Activated gamma-delta T cell (primary cell): Measurements from ENCODE around the gene FLYWCH1.
"Not testable (repeated sequence)": the region's sequence is repeated elsewhere in the genome, so short reads cannot be mapped to it uniquely, and the experiment has no call there.

Source experiments
- DNase-seq: peaks from one replicate; lab custom pipeline; 2025; lab: John Stamatoyannopoulos, UW

The FLYWCH1 gene

DNA sequence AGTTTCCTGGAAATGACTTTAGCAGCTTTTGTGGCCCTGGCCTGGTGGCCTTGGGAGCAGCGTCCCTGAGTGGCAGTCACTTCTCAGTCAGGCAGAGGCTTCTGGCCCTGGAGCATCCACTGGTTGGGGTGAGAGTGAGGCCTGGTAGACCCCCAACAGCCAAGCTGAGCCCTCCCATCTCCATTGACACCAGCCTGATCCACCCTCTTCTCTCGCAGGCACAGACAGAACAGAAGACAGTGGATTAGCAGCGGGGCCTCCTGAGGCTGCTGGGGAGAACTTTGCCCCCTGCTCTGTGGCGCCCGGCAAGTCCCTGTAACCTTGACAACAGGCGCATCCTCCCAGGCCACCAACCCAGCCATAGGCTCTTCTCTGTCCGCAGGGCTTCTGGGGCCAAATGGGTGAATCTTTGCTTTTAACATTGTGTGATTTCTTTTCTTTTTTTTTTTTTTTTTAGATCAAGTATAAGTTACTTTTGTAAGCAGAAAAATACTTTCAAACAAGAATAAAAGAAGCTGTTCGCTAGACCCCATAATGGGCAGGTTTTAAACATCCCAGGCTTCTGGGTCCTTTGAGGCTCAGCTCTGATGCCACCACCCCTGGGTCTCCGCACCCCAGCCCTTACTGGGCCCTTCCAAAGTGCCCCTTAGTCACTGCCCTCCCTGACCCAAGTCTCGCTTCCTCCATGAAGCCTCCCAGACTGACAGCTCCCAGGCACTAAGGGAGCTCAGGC, 12.7 kb upstream of the FLYWCH1 start:
- no peak for DNase-seq

DNA sequence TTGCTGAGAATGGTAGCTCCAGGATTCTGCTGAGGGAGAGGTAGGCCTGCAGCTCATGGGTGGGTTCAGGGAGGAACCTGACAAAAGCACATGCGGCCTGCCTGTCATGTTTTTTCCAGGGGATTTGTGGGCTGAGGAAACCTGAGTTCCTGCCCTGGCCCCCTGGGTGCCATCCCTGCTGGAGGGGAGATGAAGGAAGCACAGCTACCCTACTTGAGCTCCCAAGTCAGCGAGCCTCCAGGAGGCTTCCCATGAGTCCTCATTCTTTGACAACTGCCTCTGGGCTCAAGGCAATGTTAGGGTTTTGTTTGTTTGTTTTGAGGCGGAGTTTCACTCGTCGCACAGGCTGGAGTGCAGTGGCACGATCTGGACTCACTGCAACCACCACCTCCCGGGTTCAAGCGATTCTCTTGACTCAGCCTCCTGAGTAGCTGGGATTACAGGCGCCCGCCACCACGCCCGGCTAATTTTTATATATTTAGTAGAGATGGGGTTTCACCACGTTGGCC, 12.1 kb upstream of the FLYWCH1 start:
- no peak for DNase-seq

DNA sequence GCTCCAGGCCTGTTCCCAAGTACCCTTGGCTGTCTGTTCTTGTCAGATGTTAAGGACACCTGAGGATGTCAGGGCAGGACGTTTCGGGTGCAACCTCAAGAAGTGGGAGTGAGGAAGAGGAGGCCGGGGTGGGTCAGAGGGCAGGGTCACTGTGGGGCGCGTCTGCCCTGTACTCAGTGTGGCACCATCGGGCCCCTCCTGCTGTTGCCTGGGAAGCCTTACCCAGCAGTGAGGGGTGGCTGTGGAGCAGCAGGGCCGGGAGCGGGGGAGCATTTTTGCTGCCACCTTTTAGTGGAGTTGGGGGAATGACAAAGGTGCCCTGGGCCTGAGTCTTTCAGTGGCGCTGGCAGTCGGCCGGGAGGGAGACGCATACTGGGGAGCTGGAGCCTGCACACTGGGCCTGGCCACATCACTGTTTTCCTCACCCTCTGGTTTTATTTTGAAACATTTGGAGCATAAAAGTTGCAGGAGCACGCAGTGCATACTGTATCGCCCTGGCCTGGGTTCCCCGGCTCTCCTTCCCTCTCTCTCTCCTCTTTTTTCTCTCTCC, 11.1 kb upstream of the FLYWCH1 start:
- no peak for DNase-seq

DNA sequence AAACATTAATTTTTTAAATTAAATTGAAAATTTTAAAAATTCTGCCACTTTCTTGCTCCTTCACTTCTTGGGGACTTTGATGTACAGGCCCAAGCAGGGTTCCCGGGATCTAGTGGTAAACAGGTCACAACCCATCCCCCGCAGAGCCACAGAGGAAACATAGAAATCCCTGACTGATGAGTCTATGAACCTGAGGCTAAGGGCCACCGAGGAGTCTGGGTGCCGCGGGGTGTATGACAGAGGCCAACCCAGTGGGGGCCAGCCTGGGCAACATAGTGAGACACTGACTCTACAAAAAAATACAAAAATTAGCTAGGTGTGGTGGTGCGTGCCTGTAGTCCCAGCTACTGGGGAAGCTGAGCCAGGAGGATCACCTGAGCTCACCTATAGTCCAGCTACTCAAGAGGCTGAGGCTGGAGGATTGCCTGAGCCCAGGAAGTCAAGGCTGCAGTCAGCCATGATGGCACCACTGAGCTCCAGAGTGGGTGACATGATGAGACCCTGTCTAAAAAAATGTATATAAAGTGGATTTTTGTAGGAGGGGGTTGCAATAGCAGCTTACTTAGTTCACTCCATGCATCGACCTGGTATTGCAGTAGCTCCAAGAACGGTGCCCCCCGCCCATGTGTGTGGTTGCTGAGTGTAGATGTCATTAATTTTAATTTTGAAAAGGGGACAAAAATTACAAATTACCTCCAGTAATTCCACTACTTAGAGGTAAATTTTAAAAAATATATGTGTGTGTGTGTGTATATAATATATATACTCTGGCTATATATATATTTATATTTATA, 9.2 kb upstream of the FLYWCH1 start:
- no peak for DNase-seq

DNA sequence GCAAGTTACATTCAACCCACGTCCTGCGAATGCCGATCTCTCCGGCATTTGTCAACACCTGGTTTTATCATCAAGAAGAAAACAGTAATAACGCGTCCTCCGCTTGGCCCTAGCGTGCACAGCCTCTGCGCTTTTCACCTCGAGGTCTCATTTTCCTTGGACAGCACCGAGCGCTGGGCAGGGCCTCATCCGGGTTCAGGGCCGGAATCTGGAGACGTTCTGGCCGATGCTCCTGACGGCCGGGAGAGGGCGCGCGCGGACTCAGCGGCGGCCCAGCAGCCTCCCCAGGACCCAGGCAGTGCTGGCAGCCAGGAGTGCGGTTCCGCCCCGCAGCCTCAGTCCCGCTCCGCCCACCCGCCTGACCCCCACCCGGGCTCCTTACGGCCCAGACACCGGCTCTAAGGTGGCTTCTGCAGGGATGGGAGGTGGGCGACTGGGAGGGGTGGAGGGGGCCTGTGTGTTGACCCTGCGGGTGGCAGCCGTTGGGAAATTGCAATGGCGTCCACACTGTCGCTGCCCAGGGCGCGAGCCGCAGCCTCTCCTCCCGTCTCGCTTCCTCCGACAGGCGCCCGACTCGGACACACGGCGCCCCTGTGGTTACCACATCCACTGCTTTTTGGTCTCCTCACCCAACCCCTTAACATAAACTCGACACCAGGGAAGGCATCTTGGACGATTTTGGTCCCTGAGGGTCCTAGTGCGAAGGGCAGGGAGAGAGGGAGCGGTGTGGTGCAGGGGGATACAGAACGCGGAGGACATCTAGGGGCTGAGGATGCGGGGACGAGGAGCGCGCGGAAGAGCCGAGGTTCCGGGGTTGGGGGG, 7.4 kb upstream of the FLYWCH1 start:
- DNase-seq = peak; percentile 63

DNA sequence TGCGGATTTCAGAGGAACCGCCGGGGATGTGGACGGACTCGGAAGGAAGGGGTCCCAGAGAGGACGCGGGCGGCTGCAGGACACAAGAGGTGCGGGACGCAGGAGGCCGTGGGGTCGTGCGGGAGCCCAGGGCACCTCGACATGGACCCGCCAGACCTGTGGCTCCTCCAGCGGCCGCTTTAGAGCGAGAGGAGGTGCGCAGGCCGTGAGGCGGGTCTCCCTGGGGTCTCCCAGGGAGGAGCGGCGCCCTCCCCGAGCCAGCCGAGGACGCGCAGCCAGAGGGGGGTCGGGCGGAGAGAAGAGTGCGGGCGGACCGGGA, 6.8 kb upstream of the FLYWCH1 start:
- no peak for DNase-seq

DNA sequence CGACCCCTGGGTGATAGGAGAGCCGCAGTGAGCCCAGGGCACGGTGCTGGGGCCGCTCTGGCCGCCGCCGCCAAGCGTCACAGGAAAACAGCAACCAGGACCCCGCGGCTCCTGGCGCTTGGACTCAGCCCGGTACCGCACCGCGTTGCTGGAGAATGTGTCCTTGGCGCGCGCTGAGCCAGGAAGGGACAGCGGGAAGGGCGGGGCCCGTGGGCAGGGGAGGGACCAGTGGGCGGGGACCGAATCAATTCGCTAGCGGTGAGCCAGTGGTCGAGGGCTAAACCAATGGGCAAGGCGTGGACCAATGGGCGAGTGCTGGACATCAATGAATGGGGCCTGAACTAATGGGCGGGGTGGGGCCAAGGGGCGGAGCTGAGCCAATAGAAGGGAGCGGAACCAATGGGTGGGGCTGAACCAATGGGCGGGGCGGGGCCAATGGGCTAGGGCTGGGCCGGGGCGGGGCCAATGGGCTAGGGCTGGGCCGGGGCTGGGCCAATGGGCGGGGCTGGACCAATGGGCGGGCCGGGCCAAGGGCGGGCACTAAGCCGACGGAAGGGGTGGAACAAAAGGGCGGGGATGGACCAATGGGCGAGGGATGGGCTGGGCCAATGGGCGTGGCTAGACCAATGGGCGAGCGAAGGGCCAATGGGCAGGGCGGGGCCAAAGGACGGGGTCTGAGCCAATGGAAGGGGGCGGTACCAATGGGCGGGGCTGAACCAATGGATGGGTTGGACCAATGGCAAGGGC, 6.3 kb upstream of the FLYWCH1 start:
- peak; percentile 82 for DNase-seq

DNA sequence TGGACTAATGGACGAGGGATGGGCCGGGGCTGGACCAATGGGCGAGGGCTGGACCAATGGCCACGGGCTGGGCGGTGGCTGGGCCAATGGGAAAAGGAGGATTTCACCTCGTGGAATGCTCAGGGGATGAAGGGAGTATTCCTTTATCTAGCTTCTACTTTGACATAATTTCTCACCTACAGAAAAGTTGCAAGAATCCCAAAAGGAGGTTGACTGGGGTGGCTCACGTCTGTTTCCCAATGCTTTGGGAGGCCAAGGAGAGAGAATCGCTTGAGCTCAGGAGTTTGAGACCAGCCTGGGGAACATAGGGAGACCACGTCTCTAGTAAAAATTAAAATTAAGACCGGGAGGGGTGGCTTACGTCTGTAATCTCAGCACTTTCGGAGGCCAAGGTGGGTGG, 5.7 kb upstream of the FLYWCH1 start:
- DNase-seq = no peak

DNA sequence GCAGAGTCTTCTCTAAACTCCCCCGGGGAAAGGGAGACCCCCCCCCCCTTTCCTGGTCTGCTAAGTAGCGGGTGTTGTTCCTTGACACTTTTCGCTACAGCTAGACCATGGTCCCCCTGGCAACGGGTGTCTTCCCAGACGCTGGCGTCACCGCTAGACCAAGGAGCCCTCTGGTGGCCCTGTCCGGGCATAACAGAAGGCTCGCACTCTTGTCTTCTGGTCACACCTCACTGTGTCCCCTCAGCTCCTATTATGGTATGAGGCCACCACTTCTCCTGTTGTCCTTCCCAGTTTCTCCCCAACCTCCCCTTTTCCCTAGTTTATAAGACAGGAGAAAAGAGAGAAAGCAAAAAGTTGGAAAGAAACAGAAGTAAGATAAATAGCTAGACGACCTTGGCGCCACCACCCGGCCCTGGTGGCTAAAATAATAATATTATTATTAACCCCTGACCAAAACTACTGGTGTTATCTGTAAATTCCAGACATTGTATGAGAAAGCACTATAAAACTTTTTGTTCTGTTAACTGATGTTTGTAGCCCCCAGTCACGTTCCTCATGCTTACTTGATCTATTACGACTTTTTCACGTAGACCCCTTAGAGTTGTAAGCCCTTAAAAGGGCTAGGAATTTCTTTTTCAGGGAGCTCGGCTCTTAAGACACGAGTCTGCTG, 4.5 kb upstream of the FLYWCH1 start:
- not testable (repeated sequence) for DNase-seq

DNA sequence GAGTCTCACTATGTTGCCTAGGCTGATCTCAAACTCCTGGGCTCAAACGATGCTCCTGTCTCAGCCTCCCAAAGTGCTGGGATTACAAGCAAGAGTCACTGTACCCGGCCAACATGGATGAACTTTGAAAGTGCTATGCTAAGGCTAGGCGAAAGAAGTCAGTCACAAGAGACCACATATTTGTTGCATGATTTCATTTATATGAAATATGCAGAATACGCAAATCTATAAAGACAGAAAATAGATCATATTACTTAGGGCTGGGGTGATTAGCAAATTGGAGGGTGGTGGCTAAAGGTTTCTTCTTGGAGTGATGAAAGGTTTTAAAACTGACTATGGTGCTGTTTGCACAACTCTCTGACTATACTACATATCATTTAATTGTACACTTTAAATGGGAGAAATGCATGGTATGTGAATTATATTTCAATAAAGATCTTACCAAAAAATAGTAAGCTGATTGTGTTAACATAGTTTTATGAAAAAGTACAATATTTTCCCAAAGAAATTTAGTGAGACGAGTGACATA, 1.2 kb upstream of the FLYWCH1 start:
- DNase-seq = no peak

DNA sequence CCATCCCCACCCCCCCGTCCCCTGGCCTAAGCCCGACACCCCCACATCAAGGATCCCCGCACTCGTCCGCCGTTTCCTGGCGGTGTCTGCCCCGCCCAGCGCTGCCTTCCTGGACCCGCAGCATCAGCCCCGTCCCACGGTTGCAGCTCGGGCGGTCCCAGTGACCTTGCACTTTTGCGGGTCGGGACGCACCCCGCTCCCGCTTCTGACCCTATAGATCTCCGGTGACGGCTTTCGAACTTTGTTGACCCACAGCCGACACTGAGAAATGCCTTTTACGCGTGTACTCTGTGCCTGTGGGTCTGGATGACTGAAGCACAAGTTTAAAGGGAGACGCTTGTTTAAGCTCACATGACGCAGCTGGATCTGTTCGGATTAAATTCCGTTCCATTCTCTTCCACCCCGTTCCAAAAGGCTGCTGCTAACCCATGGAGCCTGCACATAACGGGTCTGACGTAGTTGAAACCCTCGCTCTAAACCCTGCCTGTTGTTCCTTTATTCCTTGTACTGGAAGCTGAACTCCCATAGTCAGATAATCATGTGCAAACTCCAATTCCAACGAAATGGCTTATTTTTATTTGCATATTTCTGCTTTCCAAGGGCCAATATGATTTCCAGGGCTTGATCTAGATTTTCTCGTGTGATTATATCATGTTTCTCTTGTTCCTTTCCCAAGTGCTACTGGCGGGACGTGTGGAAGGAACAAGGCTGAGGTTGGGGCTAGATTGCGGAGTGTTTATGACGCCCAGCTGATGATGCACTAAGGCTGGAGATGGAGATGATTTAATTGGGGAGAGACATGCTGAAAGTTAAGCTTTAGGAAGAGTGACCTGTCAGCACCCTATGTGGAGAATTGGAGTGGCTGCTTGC, 834 bp downstream of the FLYWCH1 start:
- no peak for DNase-seq

DNA sequence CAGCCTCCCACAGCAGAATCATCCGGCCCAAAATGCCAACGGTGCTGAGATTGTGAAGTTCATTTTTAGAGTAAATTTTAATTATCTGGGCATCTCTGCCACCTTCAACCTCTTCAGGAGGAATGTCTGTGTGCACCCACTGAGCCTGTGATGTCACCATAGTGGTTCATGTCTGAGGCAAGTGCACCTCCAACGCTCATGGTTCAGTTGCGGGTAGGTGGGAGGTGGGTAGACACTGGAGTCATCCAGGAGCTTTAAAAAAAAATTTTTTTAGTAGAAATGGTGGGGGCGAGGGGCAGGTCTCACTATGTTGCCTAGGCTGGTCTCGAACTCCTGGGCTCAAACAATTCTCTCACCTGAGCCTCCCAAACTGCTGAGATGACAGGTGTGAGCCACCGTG, 1.9 kb downstream of the FLYWCH1 start:
- DNase-seq = no peak

DNA sequence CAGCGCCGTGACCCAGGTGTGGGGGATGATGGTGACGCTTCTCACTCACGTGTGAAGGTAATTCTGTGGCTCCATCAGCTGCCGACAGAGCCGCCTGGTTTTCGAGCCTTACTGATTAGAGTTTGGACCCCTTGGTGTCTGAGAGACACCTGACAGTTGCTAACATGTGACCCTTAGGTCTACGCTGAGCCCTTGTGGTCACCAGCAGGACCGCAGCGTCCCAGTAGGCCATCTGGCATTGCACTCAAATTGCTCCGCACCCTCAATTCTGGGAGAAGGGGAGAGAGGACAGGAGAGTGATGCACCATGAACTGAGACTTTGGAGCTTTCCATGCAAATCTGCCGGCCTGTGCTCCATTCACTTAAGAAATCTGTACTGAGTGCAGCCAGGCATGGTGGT, 2.5 kb downstream of the FLYWCH1 start:
- no peak for DNase-seq

DNA sequence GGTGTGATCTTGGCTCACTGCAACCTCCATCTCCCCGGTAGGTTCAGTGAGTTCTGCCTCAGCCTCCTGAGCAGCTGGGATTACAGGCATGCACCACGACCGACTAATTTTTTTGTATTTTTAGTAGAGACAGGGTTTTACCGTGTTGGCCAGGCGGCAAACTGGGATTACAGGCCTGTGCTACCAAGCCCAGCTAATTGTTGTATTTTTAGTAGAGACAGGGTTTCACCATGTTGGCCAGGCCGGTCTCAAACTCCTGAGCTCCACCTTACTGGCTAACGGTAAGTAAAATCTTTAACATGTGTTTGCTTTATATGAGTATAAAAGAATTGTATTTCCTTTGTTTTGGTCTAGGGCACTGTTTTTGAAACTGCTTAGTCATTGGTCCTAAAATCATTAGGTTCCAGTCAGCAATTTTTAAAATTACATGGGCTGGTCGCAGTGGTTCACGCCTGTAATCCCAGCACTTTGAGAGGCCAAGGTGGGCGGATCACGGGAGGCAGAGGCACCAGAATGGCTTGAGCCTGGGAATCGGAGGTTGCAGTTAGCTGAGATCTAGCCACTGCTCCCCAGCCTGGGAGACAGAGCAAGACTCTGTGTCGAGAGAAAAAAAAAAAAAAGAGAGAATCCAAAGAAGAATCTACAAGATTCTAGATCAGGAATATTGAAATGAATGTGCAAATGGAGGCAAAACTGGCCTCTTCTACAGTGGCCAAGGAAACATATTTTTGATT, 3.6 kb downstream of the FLYWCH1 start:
- DNase-seq = no peak

DNA sequence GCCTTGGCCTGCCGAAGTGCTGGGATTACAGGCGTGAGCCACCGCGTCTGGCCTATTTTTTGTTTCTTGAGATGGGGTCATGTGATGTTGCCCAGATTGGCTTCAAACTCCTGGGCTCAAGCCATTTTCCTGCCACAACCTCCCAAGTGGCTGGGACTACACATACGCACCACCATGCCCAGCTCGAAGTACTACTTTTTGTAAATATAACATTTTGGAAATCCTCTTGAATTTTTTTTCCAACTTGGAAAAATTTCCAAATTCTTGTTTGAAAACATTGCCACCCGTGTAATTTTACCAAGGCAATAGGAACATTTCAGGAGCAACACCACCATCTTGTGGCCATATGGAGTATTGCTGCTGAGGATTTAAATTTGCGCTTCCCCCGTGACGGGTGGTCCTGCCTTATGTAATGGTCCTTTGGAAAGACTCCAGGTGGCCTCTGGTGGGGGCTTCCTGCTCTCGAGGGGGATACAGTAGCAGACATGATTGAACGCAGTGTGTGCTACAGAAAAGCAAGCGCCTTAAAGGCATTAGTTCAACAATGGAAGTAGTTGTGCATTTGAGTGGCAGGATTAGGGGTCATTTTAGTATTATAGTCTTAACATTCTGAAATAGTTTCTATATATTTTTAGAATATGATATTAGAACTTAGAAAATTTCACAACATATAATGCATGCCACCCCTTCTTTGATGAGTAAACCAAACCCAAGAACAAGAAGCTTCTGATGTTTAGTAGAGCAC, 8.0 kb downstream of the FLYWCH1 start:
- DNase-seq = no peak

DNA sequence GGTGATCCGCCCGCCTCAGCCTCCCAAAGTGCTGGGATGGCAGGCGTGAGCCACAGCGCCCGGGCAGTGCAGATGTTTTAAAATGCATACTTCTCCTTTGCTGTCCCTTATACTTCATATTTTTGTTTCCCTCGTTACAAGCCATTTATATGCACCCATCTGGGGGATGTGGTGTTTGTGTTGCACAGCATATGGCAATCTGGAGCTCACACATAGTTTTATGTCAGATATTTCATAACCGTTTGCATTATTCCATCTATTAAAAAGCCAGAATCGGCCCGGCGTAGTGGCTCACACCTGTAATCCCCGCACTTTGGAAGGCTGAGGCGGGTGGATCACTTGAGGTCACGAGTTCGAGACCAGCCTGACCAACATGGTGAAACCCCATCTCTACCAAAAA, 11.8 kb downstream of the FLYWCH1 start:
- DNase-seq = no peak

DNA sequence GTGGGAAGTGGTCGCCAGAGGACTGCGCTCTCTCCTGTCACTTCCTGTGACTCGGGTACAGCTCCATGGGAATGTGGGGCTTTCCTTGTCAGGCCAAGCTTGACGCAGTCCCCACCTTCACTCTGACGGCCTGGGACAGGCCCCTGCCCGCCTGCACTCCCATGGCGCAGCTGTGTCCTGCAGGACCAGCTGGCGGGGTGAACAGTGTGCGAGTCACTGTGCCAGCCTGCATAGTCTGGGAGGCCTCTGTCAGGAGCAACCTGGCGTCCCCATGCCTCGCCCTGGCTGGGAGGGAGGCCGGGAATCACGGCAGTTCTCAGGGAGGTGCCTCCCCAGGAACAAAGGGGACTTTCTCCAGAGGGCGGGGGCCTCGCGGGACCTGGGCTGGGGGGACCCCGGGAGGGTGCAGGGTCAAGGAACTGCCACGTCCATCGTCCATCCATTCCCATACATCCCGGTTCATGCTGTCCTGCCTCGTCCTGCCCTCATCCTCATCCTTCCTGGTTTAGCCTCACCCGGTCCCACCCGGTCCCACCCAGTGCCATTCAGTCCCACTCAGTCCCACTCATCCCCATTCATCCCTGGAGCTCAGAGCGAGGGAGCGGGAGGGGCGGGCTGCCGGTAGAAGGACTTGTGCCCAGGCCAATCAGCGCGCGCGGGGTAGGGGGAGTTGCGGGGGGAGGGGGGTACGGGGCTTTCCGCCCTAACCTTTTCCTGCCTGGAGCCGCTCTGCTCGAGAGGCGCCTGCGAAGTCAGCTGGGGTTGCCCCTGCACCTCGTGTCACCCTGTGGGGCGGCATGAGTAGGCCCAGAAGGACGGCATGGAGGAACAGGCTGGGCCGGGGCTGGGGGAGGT, 13.4 kb downstream of the FLYWCH1 start:
- DNase-seq = no peak
